GM21737 (cell line): ENCODE data around the gene SSBP3.

Experiments
- ATAC-seq: cut with Tn5 transposase; IDR thresholded peaks from one replicate; pipeline ENCODE4 v1.9.1; 2021; ENCODE audit warnings: mild to moderate bottlenecking, moderate library complexity; ENCODE audit not compliant: unreplicated experiment

The SSBP3 gene

DNA sequence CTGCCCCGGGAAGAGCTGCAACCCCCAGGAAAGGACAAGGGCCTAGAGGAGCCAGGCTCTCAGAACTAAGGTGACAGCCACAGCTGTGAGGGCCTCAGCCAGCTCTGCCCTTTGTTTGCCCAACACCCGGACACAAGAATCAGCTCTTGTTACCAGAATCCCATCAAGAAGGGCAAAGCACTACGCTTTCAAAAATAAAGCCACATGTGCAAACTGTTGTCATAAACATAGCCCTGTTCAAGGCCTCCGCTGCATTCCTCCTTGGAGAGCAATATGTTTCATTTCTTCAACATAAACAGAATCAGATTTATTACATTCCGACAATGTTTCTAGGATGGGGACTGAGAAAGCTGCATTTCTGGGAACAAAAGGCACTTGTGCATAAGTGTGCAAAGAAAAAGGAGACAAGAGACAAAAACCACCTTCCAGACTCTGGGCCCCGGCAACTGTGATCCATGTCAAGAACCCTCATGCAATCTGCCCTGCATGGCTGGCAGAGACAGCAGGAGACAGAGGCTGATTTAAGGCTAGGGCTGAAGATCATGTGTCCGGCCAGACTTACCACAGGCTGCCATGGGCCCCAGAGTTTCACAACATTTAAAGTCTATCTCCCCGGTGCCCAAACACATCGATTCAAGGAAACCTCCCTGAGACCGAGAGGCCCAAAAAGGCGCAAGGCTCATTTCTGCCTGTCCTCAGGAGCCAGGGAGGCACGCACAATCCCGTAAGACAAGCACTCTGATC, 71.0 kb downstream of the SSBP3 start:
- no peak for ATAC-seq

DNA sequence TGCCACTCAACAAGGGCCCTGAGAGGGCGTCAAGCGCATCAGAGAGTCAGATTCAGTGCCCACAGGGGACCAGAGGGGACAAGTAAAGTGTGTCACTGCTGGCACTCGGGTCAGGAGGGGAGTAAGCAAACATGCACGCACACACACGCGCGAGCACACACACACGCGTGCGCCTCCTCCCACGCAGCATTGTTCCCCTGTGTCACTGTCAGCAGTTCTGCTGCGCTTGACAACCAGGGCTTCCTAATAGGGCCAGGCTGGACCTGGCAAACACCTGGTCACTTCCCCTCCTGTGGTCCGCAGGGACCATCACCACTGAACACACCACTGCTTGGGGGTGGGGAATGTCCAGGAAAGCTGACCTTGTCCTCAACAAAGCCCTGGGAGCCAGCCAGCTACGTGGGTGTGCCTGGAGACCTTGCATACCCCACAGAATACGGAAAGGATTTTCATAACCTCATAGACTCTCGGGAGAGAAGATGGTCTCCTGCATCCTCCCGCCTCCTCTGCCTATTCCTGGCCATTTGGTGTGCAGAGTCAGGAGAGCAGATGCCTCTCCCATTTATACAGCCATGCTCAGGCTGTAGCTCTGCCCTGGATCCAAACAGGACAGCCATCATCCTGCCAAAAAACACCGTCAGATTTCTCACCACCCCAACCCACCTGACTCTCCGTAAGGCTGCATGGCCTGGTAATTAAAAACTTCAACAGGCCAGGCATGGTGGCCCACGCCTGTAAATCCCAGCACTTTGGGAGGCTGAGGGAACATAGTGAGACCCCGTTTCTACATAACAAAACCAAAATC, 73.2 kb downstream of the SSBP3 start:
- no peak for ATAC-seq

DNA sequence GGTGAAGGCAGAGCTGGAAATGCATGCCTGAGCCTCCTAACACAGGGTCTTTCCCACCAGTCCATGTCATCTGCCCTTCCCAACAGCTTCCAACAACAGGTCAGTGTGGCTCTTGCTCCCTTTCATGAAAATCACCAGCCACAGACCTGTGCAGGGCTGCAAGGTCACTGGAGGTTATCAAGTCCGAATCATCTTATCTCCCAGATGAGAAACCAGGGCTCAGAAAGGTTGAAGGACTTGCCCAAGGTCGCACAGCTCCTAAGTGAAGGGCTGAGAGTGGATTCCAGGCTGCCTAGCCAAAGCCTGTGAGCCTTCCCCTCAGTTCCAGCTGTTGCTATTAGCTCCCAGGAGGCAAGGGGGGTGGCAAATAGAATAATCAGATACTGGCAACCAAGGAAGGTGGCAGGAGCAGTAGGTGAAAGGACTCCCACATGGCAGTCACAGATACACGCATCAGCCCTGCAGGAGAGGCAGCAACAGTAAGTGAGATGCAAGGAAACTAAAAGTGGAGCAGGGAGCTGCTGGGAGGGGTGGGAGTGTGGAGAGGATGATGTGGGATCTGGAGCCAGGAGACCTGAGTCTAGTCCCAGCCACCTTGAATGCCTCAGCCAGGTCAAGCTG, 74.2 kb downstream of the SSBP3 start:
- no peak for ATAC-seq

DNA sequence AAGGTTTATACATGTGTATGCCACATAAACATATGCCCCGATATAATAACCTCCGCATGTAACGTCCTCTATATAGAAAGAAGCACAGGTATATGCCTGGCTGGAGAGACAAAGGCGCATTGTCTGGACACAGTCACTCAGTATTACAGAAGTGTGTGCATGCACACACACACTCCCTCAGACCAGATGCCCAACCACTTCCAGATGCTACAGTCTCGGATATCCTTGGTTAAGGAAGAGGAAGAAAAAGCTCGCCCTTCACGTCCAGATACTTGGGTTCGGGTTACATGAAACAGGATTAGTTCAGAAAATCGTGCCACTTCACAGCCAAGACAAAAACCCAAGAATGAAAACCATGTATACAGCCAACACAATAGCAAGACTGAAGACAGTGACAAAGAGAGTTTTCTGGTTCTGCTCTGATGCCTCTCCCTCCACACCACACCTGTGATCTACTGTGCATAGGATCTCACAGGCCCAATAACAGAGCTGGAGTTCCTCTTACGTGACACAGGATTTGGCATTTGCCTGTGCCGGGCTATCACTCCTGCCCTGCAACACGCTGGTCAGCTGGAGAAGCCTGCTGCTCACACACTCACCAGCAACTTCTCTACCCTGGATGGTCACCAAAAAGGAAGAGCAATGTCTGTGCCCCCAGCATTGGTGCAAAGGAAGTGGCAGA, 75.0 kb downstream of the SSBP3 start:
- ATAC-seq = no peak

DNA sequence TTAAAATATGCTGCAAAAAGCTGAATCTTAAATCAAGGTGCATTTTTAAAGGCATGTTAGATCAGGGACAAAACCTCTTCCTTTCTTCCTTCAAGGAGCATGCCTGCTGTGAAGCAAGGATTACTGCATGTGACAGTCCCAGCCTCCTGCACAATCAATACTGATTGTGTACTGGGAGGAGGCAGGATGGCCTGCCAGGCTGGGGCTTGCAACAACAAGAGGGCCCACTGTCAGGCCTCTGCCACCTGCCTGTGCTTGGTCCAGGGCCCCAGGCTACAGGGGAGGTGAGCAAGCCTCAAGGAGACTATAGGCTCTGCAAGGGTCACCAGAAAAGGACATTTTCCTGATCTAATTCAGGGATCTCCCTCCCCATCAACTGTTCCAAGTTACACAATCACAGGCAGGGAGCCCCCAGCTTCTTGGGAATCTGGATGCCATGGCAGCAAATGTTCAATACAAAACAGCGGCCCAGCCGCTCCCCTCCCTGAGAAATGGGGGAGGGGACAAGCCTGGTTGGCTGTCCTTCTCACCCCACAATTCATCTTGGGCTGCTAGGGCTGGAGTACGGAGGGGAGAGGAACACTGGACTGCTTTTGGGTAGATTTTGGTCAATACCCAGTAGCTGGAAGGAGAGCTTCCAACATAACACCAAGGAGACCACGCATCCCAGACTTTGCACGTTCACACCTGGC, 76.7 kb downstream of the SSBP3 start:
- ATAC-seq = no peak

DNA sequence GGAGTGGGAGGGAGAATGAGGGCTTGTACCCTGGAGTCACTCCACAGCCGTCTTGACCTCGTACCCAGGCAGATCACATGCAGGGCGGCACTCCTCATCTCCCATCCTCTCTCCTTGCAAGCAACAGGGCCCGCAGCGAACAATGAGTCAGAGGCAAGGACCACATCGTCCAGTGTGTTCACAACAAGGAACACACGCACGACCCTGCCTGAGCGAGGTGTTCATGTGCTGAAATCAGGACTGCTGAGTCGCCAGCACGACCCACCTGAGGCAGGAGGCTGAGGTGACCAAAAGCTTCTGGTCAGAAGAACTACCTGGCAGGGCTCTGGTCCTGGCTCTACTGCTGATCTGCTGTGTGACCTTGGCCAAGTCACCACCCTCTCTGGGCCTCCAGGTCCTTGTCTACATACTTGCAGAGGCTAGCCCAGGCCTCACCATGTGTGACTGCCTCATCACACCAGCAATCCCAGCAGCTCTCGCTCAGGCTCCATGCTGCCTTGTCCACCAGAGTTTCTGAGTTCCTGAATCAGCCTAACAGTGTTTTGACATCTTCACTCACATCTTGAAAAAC, 78.0 kb downstream of the SSBP3 start:
- no peak for ATAC-seq

DNA sequence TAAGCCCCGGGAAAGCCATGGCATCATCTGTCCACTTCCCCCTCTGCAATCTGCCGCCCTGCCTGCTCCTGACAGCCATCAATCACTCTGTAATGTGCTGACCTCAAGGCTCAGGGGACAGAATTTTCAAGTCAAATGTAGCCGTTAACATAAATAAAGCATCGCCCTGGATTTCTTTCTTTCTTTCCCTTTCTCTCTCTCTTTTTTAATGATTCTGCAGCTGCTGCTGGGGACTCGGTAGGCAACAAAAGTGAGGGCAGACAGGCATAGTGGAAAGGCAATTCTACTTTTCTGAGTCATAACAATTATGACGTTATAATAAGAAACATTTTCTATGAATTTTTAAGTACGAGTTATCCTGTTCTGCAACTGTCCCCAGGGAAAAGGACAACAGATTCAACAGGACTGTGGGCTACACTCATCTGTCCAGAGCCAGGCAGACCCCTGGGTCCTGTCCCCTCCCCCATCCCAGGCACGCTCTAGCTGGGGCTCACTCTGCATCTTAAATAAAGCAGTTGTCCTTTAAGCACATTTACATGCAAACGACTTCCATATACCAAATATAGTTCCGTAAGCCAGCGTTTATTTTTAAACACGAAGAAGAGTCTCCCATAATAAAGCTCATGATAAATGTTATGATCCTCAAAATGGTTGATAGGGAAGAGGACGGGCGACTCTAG, 78.7 kb downstream of the SSBP3 start:
- no peak for ATAC-seq

DNA sequence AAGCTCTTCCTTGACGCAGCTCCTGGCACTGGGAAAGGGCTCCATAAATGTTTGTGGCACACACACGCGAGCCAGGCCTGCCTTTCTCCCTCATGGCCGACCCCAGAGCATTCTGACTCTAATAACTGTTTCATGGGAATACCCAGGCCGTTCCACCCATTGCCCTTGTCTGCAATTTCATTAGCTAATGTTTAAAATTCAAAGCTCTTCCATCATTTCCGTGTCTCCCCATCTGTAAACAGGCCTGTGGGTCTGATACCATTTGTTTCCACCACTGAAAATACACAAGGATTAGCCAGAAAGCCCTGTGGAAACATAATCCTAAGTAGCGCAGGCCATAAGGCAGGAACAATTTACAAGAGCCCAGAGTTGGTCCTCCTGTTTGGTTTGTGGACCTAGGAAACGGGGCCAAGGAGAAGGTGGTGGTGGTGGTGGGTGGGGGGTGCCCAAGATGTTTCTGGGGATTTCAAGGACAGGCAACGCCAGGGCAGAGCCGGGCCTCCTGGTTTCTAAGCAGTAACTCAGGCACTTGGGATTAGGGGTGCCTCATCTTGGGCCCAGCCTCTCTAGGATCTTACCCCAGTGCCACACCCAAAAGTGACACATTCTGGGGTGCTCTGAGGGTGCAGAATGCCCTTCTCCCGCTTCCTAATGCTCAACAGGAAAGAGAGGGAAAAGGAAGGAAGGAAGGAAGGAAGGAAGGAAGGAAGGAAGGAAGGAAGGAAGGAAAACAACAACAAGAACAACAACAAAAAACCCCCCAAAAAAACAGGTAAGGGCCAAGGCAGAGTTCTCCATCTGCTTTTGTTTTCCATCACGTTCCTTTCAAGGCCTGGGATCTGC, 79.4 kb downstream of the SSBP3 start:
- no peak for ATAC-seq

DNA sequence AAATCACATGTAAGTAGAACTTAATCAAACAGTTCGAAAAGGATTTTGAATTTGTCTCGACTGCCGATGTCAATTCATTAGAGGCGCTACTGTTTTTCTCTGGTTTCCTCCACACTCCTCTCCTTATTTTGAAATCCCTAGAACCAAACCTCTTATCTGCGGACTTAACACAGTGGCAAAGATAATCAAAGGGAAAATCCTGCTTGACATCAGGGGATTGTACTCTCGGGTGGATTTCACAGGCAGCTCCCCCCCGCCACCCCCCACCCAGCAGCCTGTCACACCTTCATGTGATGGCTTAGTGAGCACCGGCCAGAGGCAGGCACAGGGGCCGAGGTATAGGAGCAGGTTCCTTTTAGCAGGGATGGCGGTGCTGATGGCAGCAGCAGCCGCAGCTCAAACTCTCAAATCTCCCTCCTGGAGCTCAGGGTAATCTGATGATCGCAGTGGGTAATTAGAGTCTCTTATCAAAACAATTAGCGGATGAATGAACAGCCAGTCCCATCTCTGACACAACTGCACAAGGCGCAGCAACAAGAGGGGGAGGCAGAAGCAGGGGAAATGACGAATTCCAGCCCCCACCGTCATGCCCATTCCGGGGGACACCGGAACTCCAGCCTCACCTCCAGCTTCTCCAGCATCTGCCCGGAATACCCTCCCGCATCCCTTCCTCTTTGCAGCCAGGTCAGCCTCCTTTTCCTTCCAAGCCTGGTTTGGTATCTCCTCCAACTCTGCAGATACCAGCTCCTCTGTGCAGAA, 80.3 kb downstream of the SSBP3 start:
- ATAC-seq = no peak

DNA sequence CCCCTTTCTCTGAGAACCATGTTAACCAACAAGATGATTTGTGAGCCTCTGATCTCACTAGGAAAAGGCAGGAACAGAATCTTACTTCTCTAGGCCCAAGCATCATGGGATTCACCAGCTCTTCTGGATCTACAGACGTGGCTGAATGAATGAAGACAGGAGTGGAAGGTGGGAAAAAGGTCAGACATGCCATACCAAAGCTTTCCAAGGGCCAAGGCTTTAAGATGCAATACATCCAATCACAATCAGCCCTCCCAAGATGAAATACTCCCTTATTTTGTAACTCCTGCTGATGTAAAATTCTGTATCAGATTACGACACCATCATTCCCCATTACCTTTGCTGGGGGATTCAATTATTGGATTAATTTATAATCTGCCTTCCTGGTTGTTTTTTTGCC, 80.9 kb downstream of the SSBP3 start:
- no peak for ATAC-seq

DNA sequence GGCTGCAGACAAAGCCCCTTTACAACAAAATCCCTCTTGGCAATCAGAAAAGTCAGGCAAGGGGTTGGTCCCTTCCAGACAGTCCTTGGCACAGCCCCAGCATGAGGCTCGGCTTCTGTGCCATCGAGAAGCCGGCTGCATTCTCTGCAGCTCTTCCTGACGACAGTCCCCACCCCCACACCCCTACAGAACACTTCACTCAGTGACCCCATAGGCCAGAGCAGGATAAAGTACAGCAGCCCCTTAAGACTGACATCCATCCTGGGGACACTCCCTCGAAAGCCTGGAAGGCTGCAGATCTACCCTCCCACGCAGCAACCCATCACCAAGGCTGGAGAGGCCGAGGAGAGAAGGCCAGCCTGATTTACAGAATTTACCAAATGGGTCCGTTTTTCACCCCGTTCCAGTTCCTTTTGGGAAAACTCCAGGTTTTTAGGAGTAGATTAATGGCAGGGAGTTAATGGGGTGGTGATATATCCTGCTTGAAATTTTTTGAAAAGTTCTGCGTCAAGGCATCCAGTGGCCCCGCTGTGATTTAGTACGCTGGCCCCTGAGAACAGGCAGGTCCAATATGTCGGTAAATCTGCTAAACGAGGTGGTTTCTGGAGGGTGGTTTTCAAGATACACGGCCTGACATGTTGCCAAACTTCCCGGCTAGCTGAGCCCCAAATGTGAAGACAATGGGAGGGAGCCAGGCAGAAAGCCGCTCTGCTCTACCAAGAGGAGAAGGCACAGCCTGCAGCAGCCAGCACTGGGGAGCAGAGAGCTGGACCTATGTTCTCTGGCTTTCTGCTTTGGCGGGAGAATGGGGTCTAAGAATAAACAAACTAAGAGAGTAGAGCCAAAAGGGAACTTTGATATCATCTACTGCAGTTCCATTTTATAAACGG, 81.7 kb downstream of the SSBP3 start:
- no peak for ATAC-seq

DNA sequence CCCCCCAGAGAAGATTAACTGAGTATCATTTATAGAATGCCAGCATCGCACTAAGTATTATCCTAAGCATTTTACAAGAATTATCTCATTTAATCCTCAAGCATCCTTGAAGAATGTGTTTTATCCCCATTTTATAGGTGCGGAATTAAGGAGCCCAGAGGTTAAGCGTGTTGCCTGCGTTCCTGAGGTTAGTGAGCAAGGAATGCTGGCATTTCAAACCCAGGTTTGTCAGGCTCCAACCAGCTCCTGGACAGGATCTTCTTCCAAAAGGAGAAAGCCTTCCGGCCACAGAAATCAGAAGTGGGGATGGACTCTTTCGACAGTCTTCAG, 82.3 kb downstream of the SSBP3 start:
- no peak for ATAC-seq

DNA sequence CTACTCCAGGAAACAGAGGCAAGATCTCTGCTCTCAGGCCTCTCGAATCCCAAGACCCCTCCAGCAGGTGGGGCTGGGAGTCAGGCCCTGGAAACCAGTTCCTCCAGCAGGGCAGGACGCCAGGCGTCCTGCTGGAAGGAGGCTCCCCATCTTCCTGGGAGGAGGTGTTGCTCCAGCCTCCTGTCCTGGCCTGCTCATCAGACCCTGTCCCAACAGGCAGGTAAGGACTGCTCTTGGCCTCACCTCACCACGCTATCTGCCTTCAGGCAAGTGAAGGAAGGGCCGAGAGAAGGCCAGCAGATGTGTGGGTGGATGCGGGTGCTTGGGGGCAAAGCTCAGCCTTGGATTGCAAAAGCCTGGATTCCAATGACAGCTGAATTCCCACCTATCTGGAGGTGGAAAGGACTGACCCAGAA, 82.9 kb downstream of the SSBP3 start:
- no peak for ATAC-seq

DNA sequence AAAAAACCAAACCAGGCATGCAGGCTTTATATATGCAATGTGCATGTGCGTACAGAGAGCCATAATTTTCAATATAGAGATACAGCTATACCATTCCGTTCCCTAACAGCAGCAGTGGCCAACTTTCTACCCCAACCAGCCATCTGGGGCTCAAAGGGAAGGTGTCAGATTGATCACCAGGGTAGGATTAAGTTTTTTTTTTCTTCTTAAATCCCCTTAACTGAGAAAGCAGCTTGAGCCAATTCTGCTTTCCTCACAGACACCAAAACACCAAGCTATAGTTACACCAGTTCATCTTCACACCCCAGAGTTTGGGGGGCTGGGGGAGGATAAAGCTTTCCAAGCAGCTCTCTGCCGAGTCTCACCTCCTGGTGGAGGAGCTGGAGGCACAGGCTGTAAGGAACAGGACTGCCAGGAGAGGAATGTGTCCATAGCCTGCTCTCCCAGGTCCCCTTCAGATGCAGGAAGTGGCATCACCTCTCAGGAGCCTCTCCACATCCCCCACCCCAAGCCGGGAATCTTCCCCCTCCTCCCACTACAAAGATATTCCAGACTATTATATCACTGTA, 87.9 kb downstream of the SSBP3 start:
- ATAC-seq = no peak

DNA sequence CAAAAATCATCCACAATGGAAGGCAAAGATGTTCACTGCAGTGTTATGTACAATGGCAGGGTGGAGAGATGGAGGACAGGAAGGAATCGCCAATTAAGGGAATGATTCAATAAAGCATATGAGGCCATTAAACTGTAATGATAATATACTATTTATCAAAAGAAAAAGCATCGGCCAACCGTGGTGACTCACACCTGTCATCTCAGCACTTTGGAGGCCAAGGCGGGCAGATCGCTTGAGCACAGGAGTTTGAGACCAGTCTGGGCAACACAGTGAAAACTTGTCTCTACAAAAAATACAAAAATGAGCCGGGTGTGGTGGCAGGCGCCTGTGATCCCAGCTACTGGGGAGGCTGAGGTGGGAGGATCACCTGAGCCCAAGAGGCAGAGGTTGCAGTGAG, 89.1 kb downstream of the SSBP3 start:
- no peak for ATAC-seq

DNA sequence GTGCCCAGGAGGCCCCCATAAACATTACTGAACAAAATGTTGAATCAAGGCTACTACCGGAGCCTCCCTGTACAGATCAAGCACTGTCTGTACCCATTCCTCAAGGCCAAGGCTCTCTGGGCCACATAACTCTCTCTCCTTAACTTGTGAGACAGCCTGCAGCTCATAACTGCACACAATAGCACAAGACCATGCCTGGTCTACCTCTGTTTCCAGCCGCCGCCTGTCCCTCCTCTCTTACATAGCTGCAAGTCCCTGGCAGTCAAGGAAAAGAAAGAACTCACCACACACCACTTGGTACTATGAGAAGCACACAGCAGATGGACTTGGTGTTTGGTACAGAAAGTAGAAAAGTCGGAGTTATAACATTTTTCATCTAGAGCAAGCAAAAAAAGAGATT, 91.1 kb downstream of the SSBP3 start:
- ATAC-seq = no peak

DNA sequence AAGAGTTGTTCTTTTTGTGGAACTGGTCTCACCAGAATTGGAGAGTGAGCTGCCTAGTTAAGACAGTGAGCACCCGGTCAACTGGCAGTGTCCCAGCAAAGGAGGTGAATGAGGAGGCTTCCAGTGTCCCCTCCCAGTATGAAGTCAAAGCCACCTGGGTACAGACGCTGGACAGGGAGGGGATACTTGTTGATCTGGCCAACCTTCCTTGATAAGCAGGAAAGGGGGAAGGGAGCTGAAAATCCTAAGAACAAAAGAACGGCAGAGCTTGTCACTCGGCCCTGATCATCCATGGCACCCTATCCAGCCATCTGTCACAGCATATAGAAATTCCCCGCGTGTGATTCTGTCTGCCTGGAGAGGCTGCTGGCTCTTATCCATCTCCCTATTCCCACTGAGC, 91.5 kb downstream of the SSBP3 start:
- ATAC-seq = no peak
